ENCODE measurements around the gene ARIH2.

Gene ARIH2

DNA sequence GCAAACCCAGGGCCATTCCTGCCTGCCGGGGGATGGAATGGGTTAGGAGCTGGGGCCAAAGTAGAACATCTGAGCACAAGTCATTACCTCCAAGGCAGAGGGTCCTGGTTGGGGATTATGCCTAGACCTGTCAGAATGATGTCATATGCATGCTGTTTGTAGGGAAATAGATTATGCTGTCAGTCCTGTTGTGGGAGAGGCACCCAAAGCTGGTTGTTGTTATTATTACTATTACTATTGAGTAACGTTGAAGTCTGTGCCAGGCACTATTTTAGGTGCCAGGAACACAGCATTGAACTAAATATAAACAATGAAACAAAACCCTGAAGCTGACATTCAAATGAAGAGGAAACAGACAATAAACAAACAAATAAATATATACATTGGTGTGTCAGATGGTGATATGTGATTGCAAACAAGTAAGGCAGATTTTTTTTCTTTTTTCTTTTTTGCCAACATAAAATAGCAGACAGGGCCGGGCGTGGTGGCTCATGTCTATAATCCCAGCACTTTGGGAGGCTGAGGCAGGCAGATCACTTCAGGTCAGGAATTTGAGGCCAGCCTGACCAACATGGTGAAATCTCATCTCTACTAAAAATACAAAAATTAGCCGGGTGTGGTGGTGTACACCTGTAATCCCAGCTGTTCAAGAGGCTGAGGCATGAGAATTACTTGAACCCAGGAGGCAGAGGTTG, 73.4 kb downstream of the ARIH2 start:
- H2BK120ac ChIP-seq (ENCODE audit: low read depth, low read length) = no peak overlapping the region

GRCh38 chr3:48993834-48994233, 75.2 kb downstream of the ARIH2 start:
- Histone ChIP-seq H3K18ac (ENCODE audit: low read depth in 1 of 2, low read length in 2 of 2) (no peak overlapping the region), H2BK120ac (ENCODE audit: low read depth, low read length) (no peak overlapping the region), H3K4me2 (ENCODE audit: low read length, poor library complexity, severe bottlenecking) (no peak overlapping the region), H2BK12ac (ENCODE audit: low read length in 2 of 2) (no peak overlapping the region), H3K9me3 (ENCODE audit: control insufficient read depth, low read length) (no peaks in the 10 kb centered on the region), H3K9ac (ENCODE audit: low read length) (no peak overlapping the region), H3K23ac (ENCODE audit: low read length in 2 of 2) (no peak overlapping the region), H2AK5ac (ENCODE audit: low read length, severe bottlenecking) (no peak overlapping the region), H2BK15ac (ENCODE audit: low read depth, poor library complexity, severe bottlenecking) (no peak overlapping the region), H3K14ac (ENCODE audit: low read length in 2 of 2) (no peak overlapping the region), H4K8ac (ENCODE audit: low read length) (no peak overlapping the region), H2BK5ac (ENCODE audit: low read depth, low read length, poor library complexity, severe bottlenecking) (no peak overlapping the region), H3K4me3 (ENCODE audit: insufficient read depth in 1 of 2, low read depth in 1 of 2, low read length in 2 of 2) (no peak overlapping the region), H3K4ac (ENCODE audit: low read depth in 1 of 2, low read length in 2 of 2) (no peak overlapping the region), H4K91ac (ENCODE audit: low read length) (no peak overlapping the region), H3K79me1 (replicated peaks; ENCODE audit: low read length, poor library complexity, severe bottlenecking) (peaks cover 40% of the 10 kb centered on the region), H3K4me1 (ENCODE audit: control insufficient read depth, insufficient read depth, low read depth, low read length) (peaks cover 26% of the 10 kb centered on the region), H3K27ac (ENCODE audit: low read length, poor library complexity, severe bottlenecking) (no peak overlapping the region), H3K27me3 (ENCODE audit: control insufficient read depth in 1 of 2, insufficient read depth in 1 of 2, low read length in 2 of 2) (no peaks in the 10 kb centered on the region), H3K36me3 (ENCODE audit: control insufficient read depth in 1 of 2, insufficient read depth in 2 of 2, low read depth in 1 of 2, low read length in 2 of 2) (peaks cover 16 to 25% of the 10 kb centered on the region in 2 experiments), H2AFZ (ENCODE audit: low read depth, low read length) (no peak overlapping the region)
- DNase-seq = no peak

More for the DNA sequence above, 73.4 kb downstream of the ARIH2 start:
- Histone ChIP-seq H3K4me3 (ENCODE audit: insufficient read depth in 1 of 2, low read depth in 1 of 2, low read length in 2 of 2) (peak overlapping the region in 1 of 2 experiments; percentile 92), H2BK12ac (ENCODE audit: low read length in 2 of 2) (no peak overlapping the region), H3K14ac (ENCODE audit: low read length in 2 of 2) (peak overlapping the region in 1 of 2 experiments; percentile 6), H3K9me3 (ENCODE audit: control insufficient read depth, low read length) (no peaks in the 10 kb centered on the region), H4K8ac (ENCODE audit: low read length) (no peak overlapping the region), H2BK5ac (ENCODE audit: low read depth, low read length, poor library complexity, severe bottlenecking) (no peak overlapping the region), H3K4me2 (ENCODE audit: low read length, poor library complexity, severe bottlenecking) (no peak overlapping the region), H3K23ac (ENCODE audit: low read length in 2 of 2) (no peak overlapping the region), H3K79me1 (replicated peaks; ENCODE audit: low read length, poor library complexity, severe bottlenecking) (peaks cover 31% of the 10 kb centered on the region), H2AK5ac (ENCODE audit: low read length, severe bottlenecking) (peak overlapping the region; percentile 11), H3K9ac (ENCODE audit: low read length) (peak overlapping the region; percentile 98), H3K27ac (ENCODE audit: low read length, poor library complexity, severe bottlenecking) (no peak overlapping the region), H3K36me3 (ENCODE audit: control insufficient read depth in 1 of 2, insufficient read depth in 2 of 2, low read depth in 1 of 2, low read length in 2 of 2) (peaks cover 16 to 18% of the 10 kb centered on the region in 2 experiments), H3K18ac (ENCODE audit: low read depth in 1 of 2, low read length in 2 of 2) (no peak overlapping the region), H2BK15ac (ENCODE audit: low read depth, poor library complexity, severe bottlenecking) (no peak overlapping the region), H3K4me1 (ENCODE audit: control insufficient read depth, insufficient read depth, low read depth, low read length) (peaks cover 23% of the 10 kb centered on the region), H3K27me3 (ENCODE audit: control insufficient read depth in 1 of 2, insufficient read depth in 1 of 2, low read length in 2 of 2) (no peaks in the 10 kb centered on the region), H2AFZ (ENCODE audit: low read depth, low read length) (no peak overlapping the region), H3K4ac (ENCODE audit: low read depth in 1 of 2, low read length in 2 of 2) (peak overlapping the region in 1 of 2 experiments; percentile 75), H4K91ac (ENCODE audit: low read length) (peak overlapping the region; percentile 54)
- peak; percentile 6 for DNase-seq
- 98% methylated on average over 4 of the region's 5 CpGs for WGBS

- no peak for DNase-seq
Observed at GRCh38 chr3:48996640-48997039, 78.0 kb downstream of the ARIH2 start.

DNA sequence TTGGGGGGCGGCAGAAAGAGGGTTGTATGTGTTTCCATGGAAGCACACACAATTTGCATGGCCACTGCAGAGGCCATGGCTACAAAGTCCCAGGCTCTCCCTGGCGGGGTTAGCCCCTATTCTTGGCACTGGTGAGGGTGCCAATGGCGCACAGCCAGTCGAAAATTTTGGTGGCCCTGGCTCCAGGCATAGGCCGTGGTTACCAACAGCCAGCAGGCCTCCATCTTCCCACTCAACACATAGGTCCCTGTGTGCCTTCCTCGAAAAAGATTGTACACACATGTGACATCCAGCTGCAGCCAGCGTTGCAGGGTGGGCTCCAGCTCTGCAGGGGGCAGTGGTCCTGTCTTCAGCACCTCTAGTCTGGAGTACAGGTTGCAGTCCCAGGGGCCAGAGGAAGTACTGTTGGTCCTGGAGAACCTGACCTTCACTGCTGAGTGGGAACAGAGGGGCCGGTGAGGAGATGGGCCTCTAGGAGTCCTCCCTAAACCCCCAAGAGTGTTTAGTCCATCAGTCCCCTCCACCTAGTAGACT, 78.5 kb downstream of the ARIH2 start:
- Histone ChIP-seq H2BK12ac (ENCODE audit: low read length in 2 of 2) (no peak overlapping the region), H2AFZ (ENCODE audit: low read depth, low read length) (no peak overlapping the region), H3K18ac (ENCODE audit: low read depth in 1 of 2, low read length in 2 of 2) (no peak overlapping the region), H2BK15ac (ENCODE audit: low read depth, poor library complexity, severe bottlenecking) (no peak overlapping the region), H2BK120ac (ENCODE audit: low read depth, low read length) (no peak overlapping the region), H3K23ac (ENCODE audit: low read length in 2 of 2) (no peak overlapping the region), H3K4ac (ENCODE audit: low read depth in 1 of 2, low read length in 2 of 2) (no peak overlapping the region), H4K8ac (ENCODE audit: low read length) (no peak overlapping the region), H3K9me3 (ENCODE audit: control insufficient read depth, low read length) (no peaks in the 10 kb centered on the region), H3K27me3 (ENCODE audit: control insufficient read depth in 1 of 2, insufficient read depth in 1 of 2, low read length in 2 of 2) (no peaks in the 10 kb centered on the region), H3K36me3 (ENCODE audit: control insufficient read depth in 1 of 2, insufficient read depth in 2 of 2, low read depth in 1 of 2, low read length in 2 of 2) (peaks cover 16 to 31% of the 10 kb centered on the region in 2 experiments), H2BK5ac (ENCODE audit: low read depth, low read length, poor library complexity, severe bottlenecking) (no peak overlapping the region), H3K4me2 (ENCODE audit: low read length, poor library complexity, severe bottlenecking) (no peak overlapping the region), H3K4me3 (ENCODE audit: insufficient read depth in 1 of 2, low read depth in 1 of 2, low read length in 2 of 2) (no peak overlapping the region), H3K14ac (ENCODE audit: low read length in 2 of 2) (no peak overlapping the region), H3K9ac (ENCODE audit: low read length) (no peak overlapping the region), H3K27ac (ENCODE audit: low read length, poor library complexity, severe bottlenecking) (no peak overlapping the region), H3K4me1 (ENCODE audit: control insufficient read depth, insufficient read depth, low read depth, low read length) (peaks cover 10% of the 10 kb centered on the region), H3K79me1 (replicated peaks; ENCODE audit: low read length, poor library complexity, severe bottlenecking) (peaks cover 26% of the 10 kb centered on the region), H4K91ac (ENCODE audit: low read length) (no peak overlapping the region), H2AK5ac (ENCODE audit: low read length, severe bottlenecking) (no peak overlapping the region)
- 91% methylated on average over 8 of the region's 8 CpGs for WGBS
- DNase-seq = no peak

More at GRCh38 chr3:48996640-48997039, 78.0 kb downstream of the ARIH2 start:
- no peak overlapping the region for H4K91ac ChIP-seq (ENCODE audit: low read length)
- peaks cover 16 to 26% of the 10 kb centered on the region in 2 experiments for H3K36me3 ChIP-seq (ENCODE audit: control insufficient read depth in 1 of 2, insufficient read depth in 2 of 2, low read depth in 1 of 2, low read length in 2 of 2)
- H3K4me2 ChIP-seq (ENCODE audit: low read length, poor library complexity, severe bottlenecking) = no peak overlapping the region
- no peak overlapping the region for H2AFZ ChIP-seq (ENCODE audit: low read depth, low read length)
- no peak overlapping the region for H2BK5ac ChIP-seq (ENCODE audit: low read depth, low read length, poor library complexity, severe bottlenecking)
- H3K18ac ChIP-seq (ENCODE audit: low read depth in 1 of 2, low read length in 2 of 2) = no peak overlapping the region
- H3K79me1 ChIP-seq (replicated peaks; ENCODE audit: low read length, poor library complexity, severe bottlenecking) = peaks cover 28% of the 10 kb centered on the region
- H3K4me1 ChIP-seq (ENCODE audit: control insufficient read depth, insufficient read depth, low read depth, low read length) = peaks cover 12% of the 10 kb centered on the region
- H3K9ac ChIP-seq (ENCODE audit: low read length) = no peak overlapping the region
- no peak overlapping the region for H2AK5ac ChIP-seq (ENCODE audit: low read length, severe bottlenecking)
- no peaks in the 10 kb centered on the region for H3K9me3 ChIP-seq (ENCODE audit: control insufficient read depth, low read length)
- no peak overlapping the region for H3K23ac ChIP-seq (ENCODE audit: low read length in 2 of 2)
- H3K14ac ChIP-seq (ENCODE audit: low read length in 2 of 2) = no peak overlapping the region
- H3K27ac ChIP-seq (ENCODE audit: low read length, poor library complexity, severe bottlenecking) = no peak overlapping the region
- H2BK12ac ChIP-seq (ENCODE audit: low read length in 2 of 2) = no peak overlapping the region
- no peak overlapping the region for H3K4me3 ChIP-seq (ENCODE audit: insufficient read depth in 1 of 2, low read depth in 1 of 2, low read length in 2 of 2)
- H4K8ac ChIP-seq (ENCODE audit: low read length) = no peak overlapping the region
- no peak overlapping the region for H2BK120ac ChIP-seq (ENCODE audit: low read depth, low read length)
- no peak overlapping the region for H2BK15ac ChIP-seq (ENCODE audit: low read depth, poor library complexity, severe bottlenecking)
- WGBS = 98% methylated on average over 8 of the region's 8 CpGs
- H3K4ac ChIP-seq (ENCODE audit: low read depth in 1 of 2, low read length in 2 of 2) = no peak overlapping the region
- no peaks in the 10 kb centered on the region for H3K27me3 ChIP-seq (ENCODE audit: control insufficient read depth in 1 of 2, insufficient read depth in 1 of 2, low read length in 2 of 2)

All from mesenchymal stem cell (in vitro differentiated cells and primary cell).